Stimulated activated CD8-positive, alpha-beta memory T cell treated with anti-CD3 and anti-CD28 coated beads, Interleukin-12 subunit alpha, Interleukin-12 subunit beta, amount 100 ng/mL, for 24 hours (primary cell): ENCODE data around the gene ADAM12.
"Not testable (repeated sequence)": the region's sequence is repeated elsewhere in the genome, so short reads cannot be mapped to it uniquely, and the experiment has no call there.

ENCODE experiments used
- DNase-seq: peaks from one replicate; pipeline ENCODE4 v3.0.0-alpha.2; 2020; ENCODE audit errors: extremely low read depth

ADAM12 gene

GRCh38 chr10:126054191-126054590 is 334.1 kb downstream of the ADAM12 start:
- DNase-seq, result no peak

- DNase-seq, result no peak
Observed at GRCh38 chr10:126052171-126052570, 336.1 kb downstream of the ADAM12 start.

DNA sequence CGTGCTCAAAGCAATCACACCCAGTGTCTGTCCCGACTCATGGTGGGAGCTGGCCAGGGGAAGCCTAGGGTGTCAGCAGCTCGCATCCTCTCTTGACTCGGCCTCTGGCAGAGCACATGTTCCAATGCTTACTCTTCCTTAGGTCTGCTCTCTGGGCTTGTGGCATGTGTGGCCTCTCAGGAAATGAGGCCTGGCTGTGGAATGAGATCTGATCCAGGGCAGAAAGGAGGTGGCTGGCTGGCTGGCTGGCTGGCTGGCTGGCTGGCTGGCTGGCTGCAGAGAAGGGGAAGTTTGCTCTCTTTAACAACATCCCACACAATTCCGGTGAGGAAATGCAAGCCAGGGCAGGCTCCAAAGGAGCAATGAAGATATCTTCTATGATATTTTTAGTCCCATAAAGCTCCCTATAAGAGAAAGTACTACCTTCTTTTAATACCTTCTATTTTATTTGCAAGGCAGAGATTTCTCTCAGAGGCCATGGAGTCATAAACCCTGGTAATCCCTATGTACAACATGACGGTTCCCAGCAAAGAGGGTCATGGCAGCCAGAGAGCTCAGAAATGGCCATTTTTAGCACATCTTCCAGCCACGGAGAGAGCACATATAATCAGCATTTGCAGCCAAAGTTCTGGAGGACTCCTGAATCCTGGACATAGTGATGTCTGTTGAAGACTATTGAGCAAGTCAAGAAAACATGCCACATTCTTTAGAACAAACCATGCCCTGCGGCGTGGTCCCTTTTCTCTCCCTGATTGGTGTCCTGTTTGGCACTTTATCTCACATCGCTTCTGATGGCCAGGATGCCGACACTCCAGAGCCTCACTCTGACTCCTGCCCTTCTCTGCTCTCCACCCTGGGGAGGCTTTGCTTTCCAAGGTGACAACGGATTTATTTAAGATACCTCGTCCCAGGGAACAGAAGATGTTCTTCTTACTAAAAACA is 338.2 kb downstream of the ADAM12 start:
- DNase-seq, result no peak

DNA sequence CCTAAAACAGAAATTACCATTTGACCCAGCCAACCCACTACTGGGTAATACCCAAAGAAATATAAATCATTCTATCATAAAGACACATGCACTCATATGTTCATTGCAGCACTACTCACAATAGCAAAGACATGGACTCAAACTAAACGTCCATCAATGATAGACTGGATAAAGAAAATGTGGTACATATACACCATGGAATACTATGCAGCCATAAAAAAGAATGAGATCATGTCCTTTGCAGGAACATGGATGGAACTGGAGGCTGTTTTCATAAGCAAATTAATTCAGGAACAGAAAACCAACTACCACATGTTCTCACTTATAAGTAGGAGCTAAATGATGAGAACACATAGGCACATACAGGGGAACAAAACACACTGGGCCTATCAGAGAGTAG is 340.5 kb downstream of the ADAM12 start:
- not testable (repeated sequence) for DNase-seq

GRCh38 chr10:126046831-126047230 is 341.4 kb downstream of the ADAM12 start:
- no peak for DNase-seq

DNA sequence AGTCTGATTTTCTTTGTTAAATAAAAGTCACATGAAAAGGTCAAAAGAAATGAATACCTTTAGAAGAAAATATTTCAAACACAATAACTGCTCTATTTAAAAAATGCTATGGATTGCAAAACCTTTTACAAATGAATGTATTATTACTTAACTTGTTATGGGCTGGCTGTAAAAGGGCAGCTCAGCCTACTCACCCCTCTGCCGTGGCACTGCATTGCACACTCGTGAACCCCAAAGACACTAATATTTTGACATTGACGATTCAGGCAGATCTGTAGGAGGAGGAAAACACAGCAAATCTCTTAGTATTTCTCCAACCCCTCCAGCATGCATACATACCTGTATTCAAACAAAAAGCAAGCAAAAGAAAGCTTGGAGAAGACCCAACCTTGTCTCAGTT is 342.4 kb downstream of the ADAM12 start:
- no peak for DNase-seq

DNA sequence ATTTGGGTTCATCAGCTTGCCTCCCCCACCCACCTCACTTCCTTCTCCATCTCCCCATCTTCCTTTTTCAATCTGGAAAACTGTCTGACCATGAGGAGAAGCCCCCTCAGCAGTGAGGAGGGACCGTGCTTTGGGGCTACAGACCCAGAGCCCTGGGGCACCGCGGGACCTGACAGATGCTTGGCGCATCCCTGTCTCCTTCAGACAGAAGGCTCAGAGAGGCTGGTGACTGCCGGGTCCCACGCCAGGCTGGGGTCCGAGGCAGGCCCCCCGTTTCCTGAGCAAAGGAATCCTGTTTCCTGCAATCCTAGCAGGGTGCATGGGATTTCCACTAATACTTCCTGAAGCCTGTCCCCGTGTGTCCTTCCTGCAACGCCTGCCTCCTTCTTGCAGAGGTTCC is 344.9 kb downstream of the ADAM12 start:
- no peak for DNase-seq

- DNase-seq, result no peak
Observed at GRCh38 chr10:126042906-126043305, 345.4 kb downstream of the ADAM12 start.

GRCh38 chr10:126042354-126042753 is 345.9 kb downstream of the ADAM12 start:
- DNase-seq, result no peak

- peak; percentile 39 for DNase-seq
Observed at GRCh38 chr10:126041804-126042231, 346.5 kb downstream of the ADAM12 start.

- DNase-seq, result no peak
Observed at GRCh38 chr10:126041117-126041516, 347.2 kb downstream of the ADAM12 start.

- no peak for DNase-seq
Observed at GRCh38 chr10:126037946-126038345, 350.3 kb downstream of the ADAM12 start.

DNA sequence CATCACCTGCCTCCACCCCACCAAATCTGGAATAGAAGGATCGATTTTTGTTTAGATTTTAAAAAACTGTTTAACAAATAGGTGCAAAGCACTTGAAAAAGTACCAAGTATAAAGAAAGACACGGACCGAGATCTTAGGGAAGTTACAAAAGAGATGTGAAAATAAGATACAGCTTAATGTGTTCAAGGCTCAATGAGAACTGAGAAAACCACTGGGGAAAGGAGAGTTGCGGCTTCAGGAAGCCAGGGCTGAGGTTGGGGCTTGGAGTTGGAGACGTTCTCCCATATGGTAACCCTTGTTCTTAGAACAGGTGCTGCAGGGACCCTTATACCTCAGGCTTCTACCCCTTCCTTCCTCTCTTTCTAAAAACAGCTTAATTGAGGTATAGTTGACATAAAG is 351.8 kb downstream of the ADAM12 start:
- no peak for DNase-seq

GRCh38 chr10:126034586-126034985 is 353.7 kb downstream of the ADAM12 start:
- DNase-seq, result no peak

GRCh38 chr10:126029999-126030398 is 358.3 kb downstream of the ADAM12 start:
- no peak for DNase-seq

GRCh38 chr10:126027692-126028091 is 360.6 kb downstream of the ADAM12 start:
- DNase-seq, result no peak

DNA sequence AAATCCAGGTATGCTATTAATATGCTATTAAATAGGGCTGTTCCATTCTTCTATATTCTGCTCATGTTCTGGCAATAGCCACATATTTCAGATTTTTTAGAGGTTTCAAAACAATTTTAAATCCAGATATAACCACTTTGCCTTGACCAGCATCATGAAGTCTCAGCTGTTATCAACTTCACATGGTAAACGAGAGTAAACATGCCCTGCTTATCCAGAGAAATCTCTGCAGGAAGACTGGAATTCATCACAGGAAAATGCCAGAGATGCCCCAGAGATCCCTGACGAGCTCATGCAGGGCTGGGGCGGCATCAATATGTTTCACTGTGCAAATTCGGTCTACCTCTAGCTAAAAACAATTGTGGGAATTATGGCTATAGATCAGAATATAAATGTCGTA is 365.4 kb downstream of the ADAM12 start:
- no peak for DNase-seq

GRCh38 chr10:126021833-126022500 is 366.3 kb downstream of the ADAM12 start:
- no peak for DNase-seq

GRCh38 chr10:126017961-126018560 is 370.2 kb downstream of the ADAM12 start:
- no peak for DNase-seq

DNA sequence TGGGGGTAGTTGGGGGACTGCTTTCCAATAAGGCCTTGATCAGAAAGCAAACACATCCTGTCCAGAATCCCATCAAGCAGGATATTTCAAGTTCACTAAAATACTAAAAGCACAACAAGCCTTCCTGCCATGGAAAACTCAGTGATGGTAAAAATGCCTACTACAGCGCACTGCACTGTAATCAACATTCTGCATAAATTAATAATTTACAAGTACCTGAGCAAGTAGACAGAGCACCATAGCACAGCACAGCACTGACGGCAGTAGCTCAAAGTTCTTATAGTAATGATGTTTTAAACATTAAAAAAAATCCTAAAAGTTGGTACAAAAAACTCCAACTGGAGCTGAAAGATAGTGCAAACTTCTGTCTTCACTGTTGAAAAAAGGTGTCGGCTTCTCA is 371.4 kb downstream of the ADAM12 start:
- DNase-seq, result no peak

DNA sequence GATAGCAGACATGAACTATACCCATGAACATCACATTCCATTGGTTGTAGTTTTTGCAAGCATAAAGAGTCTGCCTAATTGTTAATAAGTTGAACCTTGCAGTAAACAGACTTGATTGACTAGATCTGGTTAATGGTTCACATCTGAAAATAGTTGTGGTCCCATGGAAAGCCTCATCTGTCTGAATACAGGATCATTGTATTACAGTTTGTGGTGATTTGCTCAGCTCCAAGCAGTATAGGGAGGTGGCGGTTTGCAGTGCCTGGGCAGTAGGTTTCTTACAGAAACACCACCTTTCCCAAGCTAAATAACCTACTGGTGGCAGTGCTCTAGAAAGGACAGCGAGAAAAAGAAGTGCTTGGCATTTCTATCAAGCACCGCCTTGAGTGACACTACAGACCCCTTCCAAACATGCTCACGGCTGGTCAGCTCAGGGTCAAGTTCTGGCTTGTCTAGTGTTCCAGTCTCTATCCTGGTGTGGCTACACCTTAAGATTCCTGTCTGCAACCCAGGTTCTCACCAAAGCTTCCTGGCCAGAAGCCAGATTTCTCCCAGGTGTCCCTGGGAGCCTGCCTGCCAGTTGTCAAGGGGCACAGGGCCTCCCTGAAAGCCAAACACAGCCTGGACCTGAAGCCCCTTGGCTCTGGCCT is 372.0 kb downstream of the ADAM12 start:
- no peak for DNase-seq

- DNase-seq, result no peak
Observed at GRCh38 chr10:126015413-126015812, 372.9 kb downstream of the ADAM12 start.
